Keratinocyte (primary cell): ENCODE data around the gene MAOB. TPM values are rescaled to one million over a fixed set of nuclear protein-coding genes. Genes with fewer than 3 reads are reported as not detected.
A peak's percentile ranks its signal among the peaks of the same experiment; 100 is the strongest.

Experiments used
- DNase-seq: peaks from one replicate; pipeline ENCODE4 v3.0.0-alpha.2; 2011; ENCODE audit warnings: low read depth, missing footprints, low spot score
- FAIRE-seq: peaks from 2 replicates; lab custom pipeline; 2011; peaks lifted over from hg19 to GRCh38; lab: Jason Lieb, UNC
- H2AFZ ChIP-seq: 2 replicates; pipeline ENCODE4 v1.6.0; 2012; ENCODE audit warnings: low read length, control low read depth, inconsistent platforms; ENCODE audit not compliant: control insufficient read depth
- H3K27ac ChIP-seq: 2 replicates; pipeline ENCODE4 v1.5.1; 2011; ENCODE audit warnings: low read length; ENCODE audit not compliant: control insufficient read depth, insufficient read depth
- H3K27me3 ChIP-seq: 3 replicates; pipeline ENCODE4 v1.6.0; 2011; ENCODE audit warnings: low read length; ENCODE audit not compliant: control insufficient read depth, insufficient read depth; ENCODE audit errors: extremely low read depth
- H3K36me3 ChIP-seq, 2 experiments: 2 replicates in 1 of 2; 3 replicates in 1 of 2; pipeline ENCODE4 v1.5.1; 2011; ENCODE audit warnings: low read length in 2 of 2, mild to moderate bottlenecking in 1 of 2; ENCODE audit not compliant: control insufficient read depth in 2 of 2, insufficient read depth in 2 of 2; ENCODE audit errors: extremely low read depth in 1 of 2
- H3K4me1 ChIP-seq: 3 replicates; pipeline ENCODE4 v1.5.1; 2011; ENCODE audit warnings: low read length; ENCODE audit not compliant: control insufficient read depth, insufficient read depth; ENCODE audit errors: extremely low read depth
- H3K4me2 ChIP-seq: 3 replicates; pipeline ENCODE4 v1.6.0; 2011; ENCODE audit warnings: low read depth, low read length; ENCODE audit not compliant: control insufficient read depth, insufficient read depth; ENCODE audit errors: extremely low read depth
- H3K4me3 ChIP-seq, 3 experiments: fragments of 200-600 bp in 1 of 3; sonication (generic) in 1 of 3; 2 replicates in 2 of 3; 3 replicates in 1 of 3; pipeline ENCODE4 v1.5.1; 2011 to 2016; ENCODE audit warnings: low read length in 3 of 3, mild to moderate bottlenecking in 3 of 3, control low read depth in 2 of 3, inconsistent platforms in 1 of 3, low read depth in 1 of 3, mixed read lengths in 1 of 3, mixed run types in 1 of 3, moderate library complexity in 1 of 3; ENCODE audit not compliant: control insufficient read depth in 2 of 3, insufficient read depth in 2 of 3; ENCODE audit errors: extremely low read depth in 1 of 3
- H3K79me2 ChIP-seq: 2 replicates; pipeline ENCODE4 v1.6.0; 2012; ENCODE audit warnings: low read length; ENCODE audit not compliant: control insufficient read depth, insufficient read depth
- H3K9ac ChIP-seq: 3 replicates; pipeline ENCODE4 v1.6.0; 2011; ENCODE audit warnings: low read length; ENCODE audit not compliant: control insufficient read depth, insufficient read depth; ENCODE audit errors: extremely low read depth
- H3K9me1 ChIP-seq: 3 replicates; pipeline ENCODE4 v1.6.0; 2011; ENCODE audit warnings: low read length; ENCODE audit not compliant: control insufficient read depth, insufficient read depth; ENCODE audit errors: extremely low read depth
- H3K9me3 ChIP-seq: 2 replicates; pipeline ENCODE4 v1.5.1; 2012; ENCODE audit warnings: low read depth, low read length; ENCODE audit not compliant: control insufficient read depth
- H4K20me1 ChIP-seq: 3 replicates; pipeline ENCODE4 v1.6.0; 2011; ENCODE audit warnings: low read length; ENCODE audit not compliant: control insufficient read depth, insufficient read depth; ENCODE audit errors: extremely low read depth
- CTCF ChIP-seq, 3 experiments: IDR thresholded peaks in 1 of 3; conservative IDR thresholded peaks in 1 of 3; optimal IDR thresholded peaks in 1 of 3; 2 replicates in 2 of 3; 3 replicates in 1 of 3; pipeline versions ENCODE3 to v1.5.1; 2011; ENCODE audit warnings: low read length in 3 of 3, mild to moderate bottlenecking in 3 of 3, moderate library complexity in 2 of 3, control low read depth in 1 of 3, inconsistent platforms in 1 of 3; ENCODE audit not compliant: insufficient read depth in 2 of 3; ENCODE audit errors: extremely low read depth in 1 of 3
- EZH2 ChIP-seq: IDR thresholded peaks from one replicate; pipeline ENCODE4 v1.6.1; 2012; ENCODE audit warnings: inconsistent platforms, mild to moderate bottlenecking, low read length, moderate library complexity
- dilution Hi-C: fragments of 300-500 bp; cut with MboI; formaldehyde crosslinking; loops from one replicate; pipeline ENCODE4 v1.7.0; 2020; ENCODE audit warnings: low sequenced_read_pairs; ENCODE audit not compliant: extremely low pct_ligation_motif_present
- polyA plus RNA-seq, 5 experiments: library from polyadenylated mRNA; depleted of rRNA in 3 of 5; stranded (reverse) in 3 of 5; stranded (forward) in 1 of 5; unstranded in 1 of 5; fragments of >200 nt; gene quantifications; 1 replicate in 1 of 5; 2 replicates in 3 of 5; 3 replicates in 1 of 5; pipeline versions ENCODE4 v1.2.1 to v1.2.3, GENCODE V29; 2011 to 2012; ENCODE audit warnings: missing spikeins in 2 of 5, low read depth in 1 of 5, low replicate concordance in 1 of 5

MAOB gene
- polyA plus RNA-seq, 1 donor (not counting 4 experiments of a cell fraction or from before 2014, with no cell fraction given) = 0.24 TPM

- Histone ChIP-seq H3K79me2 (no peaks in the 10 kb centered on the region), H2AFZ (no peak overlapping the region), H3K4me1 (no peaks in the 10 kb centered on the region), H3K4me3 (no peak overlapping the region), H3K9me1 (no peaks in the 10 kb centered on the region), H3K9me3 (no peaks in the 10 kb centered on the region), H3K27me3 (no peaks in the 10 kb centered on the region), H3K36me3 (no peaks in the 10 kb centered on the region), H4K20me1 (peaks cover 2% of the 10 kb centered on the region), H3K27ac (no peak overlapping the region), H3K4me2 (no peak overlapping the region), H3K9ac (no peak overlapping the region)
- no peak for DNase-seq
- dilution Hi-C loops = no loop called here
- TF ChIP-seq EZH2 (no peak), CTCF (optimal IDR thresholded peaks at IDR 0.05 in 1 of 3, IDR thresholded peaks at IDR 0.05 in 1 of 3, conservative IDR thresholded peaks at IDR 0.05 in 1 of 3; ENCODE audit: extremely low read depth in 1 of 3, insufficient read depth in 2 of 3, low read length in 3 of 3) (no peak)
- no peak for FAIRE-seq
Observed at GRCh38 chrX:43815209-43815608, 67.0 kb downstream of the MAOB start.

GRCh38 chrX:43813898-43814297 lies 68.4 kb downstream of the MAOB start:
- DNase-seq (no peak), FAIRE-seq (no peak)
- Histone ChIP-seq H3K27me3 (no peaks in the 10 kb centered on the region), H3K9me3 (no peaks in the 10 kb centered on the region), H3K36me3 (no peaks in the 10 kb centered on the region), H4K20me1 (peaks cover 2% of the 10 kb centered on the region), H2AFZ (no peak overlapping the region), H3K4me3 (no peak overlapping the region), H3K27ac (no peak overlapping the region), H3K9ac (no peak overlapping the region), H3K4me1 (no peaks in the 10 kb centered on the region), H3K9me1 (no peaks in the 10 kb centered on the region), H3K4me2 (no peak overlapping the region), H3K79me2 (no peaks in the 10 kb centered on the region)
- TF ChIP-seq EZH2 = no peak
- TF ChIP-seq CTCF (optimal IDR thresholded peaks at IDR 0.05 in 1 of 3, IDR thresholded peaks at IDR 0.05 in 1 of 3, conservative IDR thresholded peaks at IDR 0.05 in 1 of 3; ENCODE audit: extremely low read depth in 1 of 3, insufficient read depth in 2 of 3, low read length in 3 of 3) = peak; percentile 27 to 52 (median 50)
- dilution Hi-C loops = no loop called here
